Keratinocyte (primary cell): ENCODE results near the gene TBL2.

Source experiments
- CTCF ChIP-seq, 3 experiments: IDR thresholded peaks in 1 of 3; conservative IDR thresholded peaks in 1 of 3; optimal IDR thresholded peaks in 1 of 3; 2 replicates in 2 of 3; 3 replicates in 1 of 3; pipeline versions ENCODE3 to v1.5.1; 2011; ENCODE audit warnings: low read length in 3 of 3, mild to moderate bottlenecking in 3 of 3, moderate library complexity in 2 of 3, control low read depth in 1 of 3, inconsistent platforms in 1 of 3; ENCODE audit not compliant: insufficient read depth in 2 of 3; ENCODE audit errors: extremely low read depth in 1 of 3
- EZH2 ChIP-seq: IDR thresholded peaks from one replicate; pipeline ENCODE4 v1.6.1; 2012; ENCODE audit warnings: inconsistent platforms, mild to moderate bottlenecking, low read length, moderate library complexity

GRCh38 chr7:73623798-73624668, 45.7 kb upstream of the TBL2 start, which contains the start of gene MLXIPL:
- TF ChIP-seq CTCF (optimal IDR thresholded peaks at IDR 0.05 in 1 of 3, IDR thresholded peaks at IDR 0.05 in 1 of 3, conservative IDR thresholded peaks at IDR 0.05 in 1 of 3; ENCODE audit: extremely low read depth in 1 of 3, insufficient read depth in 2 of 3, low read length in 3 of 3) (no peak), EZH2 (peak; percentile 74)
